Neural cell (in vitro differentiated cells): ENCODE results near the gene SPINK9. TPM values are rescaled to one million over a fixed set of nuclear protein-coding genes. Genes with fewer than 3 reads are reported as not detected.

Experiments used
- H2AFZ ChIP-seq: fragments of 200-600, 300-800 bp; sonication (generic), shearing (Covaris generic); 2 replicates; pipeline ENCODE4 v1.6.0; 2014; ENCODE audit warnings: low read depth, mild to moderate bottlenecking, antibody characterized with exemption, low read length, moderate library complexity
- H3F3A ChIP-seq: fragments of 200-600 bp; shearing (Covaris generic); 2 replicates; pipeline ENCODE4 v1.6.1; 2016; ENCODE audit warnings: mild to moderate bottlenecking, moderate library complexity, mixed read lengths, antibody characterized with exemption, low read length; ENCODE audit not compliant: insufficient read depth, poor library complexity, severe bottlenecking
- H3K27ac ChIP-seq: fragments of 200-600, 300-800 bp; sonication (generic), shearing (Covaris generic); 2 replicates; pipeline ENCODE4 v1.5.1; 2014; ENCODE audit warnings: mild to moderate bottlenecking, low read length, moderate library complexity
- H3K27me3 ChIP-seq: fragments of 300-800, 200-600 bp; sonication (generic), shearing (Covaris generic); 2 replicates; pipeline ENCODE4 v1.6.0; 2014; ENCODE audit warnings: mild to moderate bottlenecking, low read depth, low read length, moderate library complexity; ENCODE audit not compliant: insufficient read depth
- H3K36me3 ChIP-seq: fragments of 300-800, 200-600 bp; sonication (generic), shearing (Covaris generic); 2 replicates; pipeline ENCODE4 v1.5.1; 2014; ENCODE audit warnings: mild to moderate bottlenecking, antibody characterized with exemption, low read length, moderate library complexity; ENCODE audit not compliant: insufficient read depth
- H3K4me2 ChIP-seq: fragments of 300-800, 200-600 bp; sonication (generic), shearing (Covaris generic); 2 replicates; pipeline ENCODE4 v1.6.0; 2014; ENCODE audit warnings: mild to moderate bottlenecking, low read length
- H3K4me3 ChIP-seq: fragments of 300-800, 200-600 bp; sonication (generic), shearing (Covaris generic); 2 replicates; pipeline ENCODE4 v1.5.1; 2014; ENCODE audit warnings: mild to moderate bottlenecking, low read length, moderate library complexity
- H3K79me2 ChIP-seq: fragments of 200-600 bp; shearing (Covaris generic); replicated peaks from 2 replicates; pipeline ENCODE4 v1.6.0; 2014; ENCODE audit warnings: mild to moderate bottlenecking, low read length, moderate library complexity; ENCODE audit not compliant: insufficient read depth
- H3K9ac ChIP-seq: fragments of 300-800, 200-600 bp; sonication (generic), shearing (Covaris generic); 2 replicates; pipeline ENCODE4 v1.6.1; 2016; ENCODE audit warnings: mild to moderate bottlenecking, low read length, mixed read lengths
- H3K9me2 ChIP-seq: fragments of 200-600 bp; shearing (Covaris generic); 2 replicates; pipeline ENCODE4 v1.6.1; 2016; ENCODE audit warnings: mild to moderate bottlenecking, low read length, mixed read lengths; ENCODE audit not compliant: insufficient read depth
- H3K9me3 ChIP-seq: fragments of 200-600, 300-800 bp; sonication (generic), shearing (Covaris generic); 2 replicates; pipeline ENCODE4 v1.6.1; 2016; ENCODE audit warnings: mild to moderate bottlenecking, mixed run types, low read length, moderate library complexity, mixed read lengths
- H4K20me1 ChIP-seq: fragments of 200-600 bp; shearing (Covaris generic); 2 replicates; pipeline ENCODE4 v1.6.1; 2016; ENCODE audit warnings: mild to moderate bottlenecking, mixed run types; ENCODE audit not compliant: insufficient read depth
- EP300 ChIP-seq: fragments of 450-650 bp; conservative IDR thresholded peaks from 2 replicates; pipeline ENCODE4 v1.6.1; 2014; ENCODE audit warnings: antibody characterized with exemption, mild to moderate bottlenecking, moderate library complexity; ENCODE audit not compliant: poor library complexity, severe bottlenecking
- EZH2 ChIP-seq: fragments of 200-600, 300-800 bp; shearing (Covaris generic), sonication (generic); IDR thresholded peaks from 2 replicates; pipeline ENCODE4 v1.6.1; 2014; ENCODE audit warnings: antibody characterized with exemption, low read length, borderline replicate concordance, mild to moderate bottlenecking; ENCODE audit not compliant: insufficient read depth, poor library complexity, severe bottlenecking
- MXI1 ChIP-seq: fragments of 450-650 bp; conservative IDR thresholded peaks from 2 replicates; pipeline ENCODE4 v1.6.1; 2014; ENCODE audit warnings: antibody characterized with exemption, mild to moderate bottlenecking; ENCODE audit not compliant: poor library complexity, severe bottlenecking
- POLR2AphosphoS5 ChIP-seq: IDR thresholded peaks from 2 replicates; pipeline ENCODE4 v1.6.1; 2012
- RAD21 ChIP-seq: fragments of 450-650 bp; conservative IDR thresholded peaks from 2 replicates; pipeline ENCODE4 v1.6.1; 2014; ENCODE audit warnings: antibody characterized with exemption, mild to moderate bottlenecking, moderate library complexity
- SMC3 ChIP-seq: fragments of 450-650 bp; conservative IDR thresholded peaks from 2 replicates; pipeline ENCODE4 v1.6.1; 2014; ENCODE audit warnings: antibody characterized with exemption, mild to moderate bottlenecking, moderate library complexity; ENCODE audit not compliant: poor library complexity
- TAF1 ChIP-seq: IDR thresholded peaks from 2 replicates; pipeline ENCODE4 v1.6.1; 2012; ENCODE audit warnings: low read depth
- polyA plus RNA-seq: library from polyadenylated mRNA; depleted of rRNA; stranded (reverse); fragments of >200 nt; gene quantifications from 2 replicates; pipeline ENCODE4 v1.2.3, GENCODE V29; 2014
- TF ChIP-seq, protein P1 (sequence below): IDR thresholded peaks from 2 replicates; pipeline ENCODE4 v1.6.1; 2012; ENCODE audit warnings: borderline replicate concordance
- TF ChIP-seq, protein P2 (sequence below): fragments of 450-650 bp; IDR thresholded peaks from 2 replicates; pipeline ENCODE4 v1.5.1; 2014; ENCODE audit warnings: antibody characterized with exemption, mild to moderate bottlenecking, moderate library complexity; ENCODE audit not compliant: poor library complexity, severe bottlenecking

The SPINK9 gene
- polyA plus RNA-seq, 1 donor from 2014 or later = not detected

DNA sequence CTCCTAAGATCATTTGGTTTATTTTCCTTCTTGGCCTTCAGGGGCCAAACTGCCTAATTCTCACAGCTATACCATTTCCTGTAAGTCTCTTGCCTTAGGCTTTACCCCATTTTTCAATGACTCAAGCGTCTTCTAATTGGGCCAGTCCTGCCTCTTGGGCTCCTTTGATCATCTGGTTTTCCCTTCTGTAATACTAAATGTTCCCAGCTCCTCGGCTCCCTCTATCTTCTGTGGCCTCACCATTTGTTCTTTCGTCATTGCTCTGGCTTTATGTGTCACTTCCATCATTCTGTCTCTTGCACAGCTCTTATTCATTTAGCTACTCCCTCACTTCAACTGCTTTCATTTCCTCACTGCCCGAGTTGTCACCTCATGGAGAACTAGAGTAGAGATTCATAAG, 37.6 kb upstream of the SPINK9 start:
- Histone ChIP-seq H4K20me1 (no peaks in the 10 kb centered on the region), H3K9me3 (no peaks in the 10 kb centered on the region), H3K4me3 (no peak overlapping the region), H3K4me2 (no peak overlapping the region), H3K9me2 (no peaks in the 10 kb centered on the region), H3F3A (no peaks in the 10 kb centered on the region), H3K36me3 (no peaks in the 10 kb centered on the region), H3K79me2 (no peaks in the 10 kb centered on the region), H3K27me3 (no peaks in the 10 kb centered on the region), H2AFZ (no peak overlapping the region), H3K27ac (no peak overlapping the region), H3K9ac (no peak overlapping the region)
- TF ChIP-seq, protein P1, sequence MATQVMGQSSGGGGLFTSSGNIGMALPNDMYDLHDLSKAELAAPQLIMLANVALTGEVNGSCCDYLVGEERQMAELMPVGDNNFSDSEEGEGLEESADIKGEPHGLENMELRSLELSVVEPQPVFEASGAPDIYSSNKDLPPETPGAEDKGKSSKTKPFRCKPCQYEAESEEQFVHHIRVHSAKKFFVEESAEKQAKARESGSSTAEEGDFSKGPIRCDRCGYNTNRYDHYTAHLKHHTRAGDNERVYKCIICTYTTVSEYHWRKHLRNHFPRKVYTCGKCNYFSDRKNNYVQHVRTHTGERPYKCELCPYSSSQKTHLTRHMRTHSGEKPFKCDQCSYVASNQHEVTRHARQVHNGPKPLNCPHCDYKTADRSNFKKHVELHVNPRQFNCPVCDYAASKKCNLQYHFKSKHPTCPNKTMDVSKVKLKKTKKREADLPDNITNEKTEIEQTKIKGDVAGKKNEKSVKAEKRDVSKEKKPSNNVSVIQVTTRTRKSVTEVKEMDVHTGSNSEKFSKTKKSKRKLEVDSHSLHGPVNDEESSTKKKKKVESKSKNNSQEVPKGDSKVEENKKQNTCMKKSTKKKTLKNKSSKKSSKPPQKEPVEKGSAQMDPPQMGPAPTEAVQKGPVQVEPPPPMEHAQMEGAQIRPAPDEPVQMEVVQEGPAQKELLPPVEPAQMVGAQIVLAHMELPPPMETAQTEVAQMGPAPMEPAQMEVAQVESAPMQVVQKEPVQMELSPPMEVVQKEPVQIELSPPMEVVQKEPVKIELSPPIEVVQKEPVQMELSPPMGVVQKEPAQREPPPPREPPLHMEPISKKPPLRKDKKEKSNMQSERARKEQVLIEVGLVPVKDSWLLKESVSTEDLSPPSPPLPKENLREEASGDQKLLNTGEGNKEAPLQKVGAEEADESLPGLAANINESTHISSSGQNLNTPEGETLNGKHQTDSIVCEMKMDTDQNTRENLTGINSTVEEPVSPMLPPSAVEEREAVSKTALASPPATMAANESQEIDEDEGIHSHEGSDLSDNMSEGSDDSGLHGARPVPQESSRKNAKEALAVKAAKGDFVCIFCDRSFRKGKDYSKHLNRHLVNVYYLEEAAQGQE = no peak
- TF ChIP-seq MXI1 = no peak
- no peak for TF ChIP-seq RAD21
- TF ChIP-seq EP300 = no peak
- TF ChIP-seq, protein P2, sequence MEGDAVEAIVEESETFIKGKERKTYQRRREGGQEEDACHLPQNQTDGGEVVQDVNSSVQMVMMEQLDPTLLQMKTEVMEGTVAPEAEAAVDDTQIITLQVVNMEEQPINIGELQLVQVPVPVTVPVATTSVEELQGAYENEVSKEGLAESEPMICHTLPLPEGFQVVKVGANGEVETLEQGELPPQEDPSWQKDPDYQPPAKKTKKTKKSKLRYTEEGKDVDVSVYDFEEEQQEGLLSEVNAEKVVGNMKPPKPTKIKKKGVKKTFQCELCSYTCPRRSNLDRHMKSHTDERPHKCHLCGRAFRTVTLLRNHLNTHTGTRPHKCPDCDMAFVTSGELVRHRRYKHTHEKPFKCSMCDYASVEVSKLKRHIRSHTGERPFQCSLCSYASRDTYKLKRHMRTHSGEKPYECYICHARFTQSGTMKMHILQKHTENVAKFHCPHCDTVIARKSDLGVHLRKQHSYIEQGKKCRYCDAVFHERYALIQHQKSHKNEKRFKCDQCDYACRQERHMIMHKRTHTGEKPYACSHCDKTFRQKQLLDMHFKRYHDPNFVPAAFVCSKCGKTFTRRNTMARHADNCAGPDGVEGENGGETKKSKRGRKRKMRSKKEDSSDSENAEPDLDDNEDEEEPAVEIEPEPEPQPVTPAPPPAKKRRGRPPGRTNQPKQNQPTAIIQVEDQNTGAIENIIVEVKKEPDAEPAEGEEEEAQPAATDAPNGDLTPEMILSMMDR = no peak
- no peak for TF ChIP-seq EZH2
- TF ChIP-seq SMC3 = no peak
- TF ChIP-seq POLR2AphosphoS5 = no peak
- TF ChIP-seq TAF1 = no peak

DNA sequence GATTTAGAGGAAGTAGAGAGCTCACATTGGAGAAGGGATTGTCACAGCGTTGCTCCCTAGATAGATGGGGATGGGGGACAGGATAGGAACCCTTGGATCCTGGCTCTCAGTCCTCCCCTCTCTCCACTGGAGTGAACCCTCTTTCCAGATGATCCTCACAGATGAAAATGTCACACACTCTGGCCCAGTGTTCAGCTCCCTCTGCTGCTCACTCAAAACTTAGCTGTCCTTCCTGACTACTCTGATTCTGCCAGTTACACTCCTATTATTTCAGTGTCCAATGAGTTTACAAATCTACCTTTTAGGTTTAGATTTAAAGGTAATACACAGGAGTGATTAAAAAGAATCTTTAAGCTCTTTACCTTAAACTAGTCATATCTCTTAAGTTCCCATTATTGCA, 28.9 kb upstream of the SPINK9 start:
- H3K9me2 ChIP-seq = no peaks in the 10 kb centered on the region
- no peak overlapping the region for H3K9ac ChIP-seq
- H4K20me1 ChIP-seq = no peaks in the 10 kb centered on the region

More for the DNA sequence above, 28.9 kb upstream of the SPINK9 start:
- Histone ChIP-seq H3F3A (no peaks in the 10 kb centered on the region), H3K9me3 (no peaks in the 10 kb centered on the region), H3K36me3 (no peaks in the 10 kb centered on the region), H3K4me3 (no peak overlapping the region), H3K27me3 (no peaks in the 10 kb centered on the region), H3K4me2 (no peak overlapping the region), H2AFZ (no peak overlapping the region), H3K79me2 (no peaks in the 10 kb centered on the region), H3K27ac (no peak overlapping the region)
- TF ChIP-seq EP300 = no peak
- TF ChIP-seq EZH2 = no peak
- TF ChIP-seq, protein P1 = no peak
- no peak for TF ChIP-seq TAF1
- TF ChIP-seq POLR2AphosphoS5 = no peak
- no peak for TF ChIP-seq MXI1
- TF ChIP-seq, protein P2 = no peak
- no peak for TF ChIP-seq RAD21
- TF ChIP-seq SMC3 = no peak
